HepG2 (cell line): ENCODE results near the gene ITM2B. TPM values are rescaled to one million over a fixed set of nuclear protein-coding genes. Genes with fewer than 3 reads are reported as not detected.

Experiments
- AKNA ChIP-seq: sonication (generic); formaldehyde crosslinking; IDR thresholded peaks from 2 replicates; pipeline ENCODE4 v1.4.0; 2020; ENCODE audit warnings: missing genetic modification reagents, borderline replicate concordance
- CEBPG ChIP-seq: IDR thresholded peaks from 2 replicates; pipeline ENCODE4 v1.6.1; 2016
- CREB1 ChIP-seq, 2 experiments: fragments of 450-650 bp in 1 of 2; IDR thresholded peaks; 2 replicates each; pipeline ENCODE4 v1.6.1; 2016 to 2017; ENCODE audit warnings: control low read depth in 1 of 2, mild to moderate bottlenecking in 1 of 2, missing compliant biosample characterization in 1 of 2, missing genetic modification characterization in 1 of 2
- KAT8 ChIP-seq: IDR thresholded peaks from 2 replicates; pipeline ENCODE4 v1.6.1; 2016; ENCODE audit warnings: missing genetic modification reagents, missing compliant biosample characterization
- KLF16 ChIP-seq, 2 experiments: sonication (generic) in 1 of 2; formaldehyde crosslinking in 1 of 2; IDR thresholded peaks; 2 replicates each; pipeline versions ENCODE4 v1.6.1 to v1.8.0; 2016 to 2023; ENCODE audit warnings: missing genetic modification reagents in 2 of 2, missing compliant biosample characterization in 1 of 2
- NFKBIZ ChIP-seq: IDR thresholded peaks from 2 replicates; pipeline ENCODE4 v1.6.1; 2018; ENCODE audit warnings: missing genetic modification reagents, missing compliant biosample characterization
- REXO4 ChIP-seq: sonication (generic); formaldehyde crosslinking; IDR thresholded peaks from 2 replicates; pipeline ENCODE4 v1.8.0; 2022; ENCODE audit warnings: missing genetic modification reagents, mild to moderate bottlenecking, borderline replicate concordance
- SOX6 ChIP-seq, 2 experiments: fragments of 450-650 bp in 1 of 2; sonication (generic) in 1 of 2; formaldehyde crosslinking in 1 of 2; IDR thresholded peaks; 2 replicates each; pipeline versions ENCODE4 v1.4.0 to v1.6.1; 2017 to 2020; ENCODE audit warnings: antibody characterized with exemption in 1 of 2, mild to moderate bottlenecking in 1 of 2, missing genetic modification reagents in 1 of 2
- ZKSCAN8 ChIP-seq: IDR thresholded peaks from 2 replicates; pipeline ENCODE4 v1.6.1; 2016; ENCODE audit warnings: borderline replicate concordance, missing genetic modification reagents, missing compliant biosample characterization
- ZMYM2 ChIP-seq: sonication (generic); formaldehyde crosslinking; IDR thresholded peaks from 2 replicates; pipeline ENCODE4 v1.8.0; 2022; ENCODE audit warnings: mild to moderate bottlenecking, missing genetic modification reagents
- ZNF138 ChIP-seq: sonication (generic); formaldehyde crosslinking; IDR thresholded peaks from 2 replicates; pipeline ENCODE4 v1.5.0; 2020; ENCODE audit warnings: mild to moderate bottlenecking, low read depth, missing genetic modification reagents
- ZNF460 ChIP-seq: sonication (generic); formaldehyde crosslinking; IDR thresholded peaks from 2 replicates; pipeline ENCODE4 v1.5.1; 2020; ENCODE audit warnings: missing genetic modification reagents, mild to moderate bottlenecking, borderline replicate concordance
- ZNF484 ChIP-seq: sonication (generic); formaldehyde crosslinking; IDR thresholded peaks from 2 replicates; pipeline ENCODE4 v1.5.1; 2020; ENCODE audit warnings: mild to moderate bottlenecking, low read depth, missing genetic modification reagents, borderline replicate concordance
- polyA plus RNA-seq, 8 experiments: library from polyadenylated mRNA; depleted of rRNA in 3 of 8; stranded (reverse) in 7 of 8; unstranded in 1 of 8; fragments of >200 nt; fragmentation: Illumina TruSeq in 4 of 8; extraction: Trizol in 4 of 8; gene quantifications; 2 replicates each; pipeline versions ENCODE4 v1.2.1 to v1.2.3, GENCODE V29; 2011 to 2016; ENCODE audit warnings: low read depth in 4 of 8, missing spikeins in 1 of 8, mixed read lengths in 1 of 8; ENCODE audit not compliant: insufficient read depth in 1 of 8
- total RNA-seq, 5 experiments: library from RNA; depleted of rRNA; stranded (reverse); fragments of >200 nt; fragmentation: Illumina TruSeq; extraction: Trizol; gene quantifications; 2 replicates each; pipeline ENCODE4 v1.2.3, GENCODE V29; 2016; ENCODE audit warnings: low read depth in 1 of 5

ITM2B gene
- total and polyA plus RNA-seq, 2 of the 13 experiments (the other 11 are each of a cell fraction or from before 2014, with no cell fraction given), result 158 to 373 TPM

GRCh38 chr13:48222358-48223301 is 10.4 kb upstream of the ITM2B start (continued):
- TF ChIP-seq CREB1 (IDR thresholded peaks at IDR 0.05), result no peak
- TF ChIP-seq CREB1 (CRISPR knock-in tag; IDR thresholded peaks at IDR 0.05), result no peak
- no peak for TF ChIP-seq ZNF138 (CRISPR knock-in tag)
- no peak for TF ChIP-seq ZKSCAN8 (CRISPR knock-in tag)
- no peak for TF ChIP-seq SOX6 (IDR thresholded peaks at IDR 0.05)
- TF ChIP-seq SOX6 (CRISPR knock-in tag; IDR thresholded peaks at IDR 0.05), result 0 out of 2 replicates have a peak, but pooled peaks have one; percentile 21
- TF ChIP-seq KLF16 (CRISPR knock-in tag; IDR thresholded peaks at IDR 0.05), result no peak
- no peak for TF ChIP-seq ZNF460
- peak; percentile 79 for TF ChIP-seq CEBPG (CRISPR knock-in tag)
- TF ChIP-seq NFKBIZ, result no peak
- no peak for TF ChIP-seq REXO4
- TF ChIP-seq KAT8 (CRISPR knock-in tag), result no peak
- peak; percentile 61; the same call in 1 of the 2 replicates for TF ChIP-seq ZMYM2 (CRISPR knock-in tag)
- TF ChIP-seq AKNA (CRISPR knock-in tag), result no peak
- no peak for TF ChIP-seq ZNF484
